Measurements from ENCODE around the gene CNPY4.

The CNPY4 gene

DNA sequence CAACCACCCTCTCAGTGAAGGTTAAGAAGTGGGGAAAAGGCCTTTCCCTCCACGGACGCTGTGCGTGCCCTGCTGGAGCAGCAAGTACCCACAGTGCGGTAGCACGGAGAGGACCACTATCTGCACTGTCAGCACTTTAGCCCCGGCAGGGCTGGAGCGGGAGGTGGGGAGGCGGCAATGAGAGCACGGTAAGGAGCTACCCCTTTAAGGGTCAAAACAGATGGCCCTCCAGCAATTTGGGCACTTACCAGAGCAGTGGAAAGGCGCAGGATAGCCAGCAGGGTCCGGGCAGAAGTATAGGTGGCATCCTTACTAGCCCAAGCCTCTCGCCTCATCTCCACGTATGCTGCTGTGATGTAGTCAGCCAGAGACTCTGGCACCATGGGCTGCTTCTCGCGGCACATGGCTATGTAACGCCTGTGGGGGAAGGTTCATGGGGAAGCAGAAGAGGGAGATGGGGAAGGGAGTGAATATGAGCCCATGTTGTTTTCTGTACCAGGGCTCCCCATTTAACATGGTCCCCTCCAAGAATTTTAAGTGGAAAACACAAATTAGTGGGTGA lies 25.4 kb upstream of the CNPY4 start:
- TF ChIP-seq, protein P1, sequence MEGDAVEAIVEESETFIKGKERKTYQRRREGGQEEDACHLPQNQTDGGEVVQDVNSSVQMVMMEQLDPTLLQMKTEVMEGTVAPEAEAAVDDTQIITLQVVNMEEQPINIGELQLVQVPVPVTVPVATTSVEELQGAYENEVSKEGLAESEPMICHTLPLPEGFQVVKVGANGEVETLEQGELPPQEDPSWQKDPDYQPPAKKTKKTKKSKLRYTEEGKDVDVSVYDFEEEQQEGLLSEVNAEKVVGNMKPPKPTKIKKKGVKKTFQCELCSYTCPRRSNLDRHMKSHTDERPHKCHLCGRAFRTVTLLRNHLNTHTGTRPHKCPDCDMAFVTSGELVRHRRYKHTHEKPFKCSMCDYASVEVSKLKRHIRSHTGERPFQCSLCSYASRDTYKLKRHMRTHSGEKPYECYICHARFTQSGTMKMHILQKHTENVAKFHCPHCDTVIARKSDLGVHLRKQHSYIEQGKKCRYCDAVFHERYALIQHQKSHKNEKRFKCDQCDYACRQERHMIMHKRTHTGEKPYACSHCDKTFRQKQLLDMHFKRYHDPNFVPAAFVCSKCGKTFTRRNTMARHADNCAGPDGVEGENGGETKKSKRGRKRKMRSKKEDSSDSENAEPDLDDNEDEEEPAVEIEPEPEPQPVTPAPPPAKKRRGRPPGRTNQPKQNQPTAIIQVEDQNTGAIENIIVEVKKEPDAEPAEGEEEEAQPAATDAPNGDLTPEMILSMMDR (IDR thresholded peaks at IDR 0.05), result no peak

DNA sequence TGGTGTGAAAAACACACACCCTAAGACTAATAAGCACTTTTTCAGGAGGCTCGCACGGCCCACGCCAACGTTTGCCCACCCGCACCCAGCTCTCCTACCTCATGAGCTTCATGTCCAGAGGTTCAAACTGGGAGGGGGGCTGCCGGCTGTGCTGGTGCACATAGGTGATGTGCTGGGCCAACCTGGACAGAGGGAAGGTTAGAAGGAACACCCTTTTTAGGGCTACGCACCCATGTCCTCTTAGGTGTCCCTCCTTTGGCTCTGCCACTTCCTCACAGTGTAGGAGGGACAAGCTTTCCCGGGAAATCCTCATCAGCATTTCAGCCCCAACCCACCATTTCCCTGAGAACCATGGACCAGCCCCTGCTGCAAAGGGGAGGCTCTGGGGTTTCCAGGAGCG lies 24.1 kb upstream of the CNPY4 start:
- TF ChIP-seq, protein P1 (IDR thresholded peaks at IDR 0.05), result no peak

DNA sequence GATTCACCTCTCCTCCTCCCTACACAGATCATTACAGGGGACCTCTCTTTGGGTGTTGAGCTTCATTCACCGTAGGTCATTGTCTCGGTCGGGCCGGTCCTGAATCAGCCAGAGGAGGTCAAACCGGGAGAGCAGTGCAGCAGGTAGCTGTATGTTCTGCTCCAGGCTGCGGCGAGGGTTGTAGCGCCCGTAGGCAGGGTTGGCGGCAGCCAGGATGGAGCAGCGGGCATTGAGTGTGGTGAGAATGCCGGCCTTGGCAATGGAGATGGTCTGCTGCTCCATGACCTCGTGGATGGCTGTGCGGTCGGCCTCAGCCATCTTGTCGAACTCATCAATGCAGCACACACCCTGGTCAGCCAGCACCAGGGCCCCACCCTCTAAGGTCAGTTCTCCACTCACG lies 23.7 kb upstream of the CNPY4 start:
- TF ChIP-seq, protein P1 (IDR thresholded peaks at IDR 0.05), result no peak

DNA sequence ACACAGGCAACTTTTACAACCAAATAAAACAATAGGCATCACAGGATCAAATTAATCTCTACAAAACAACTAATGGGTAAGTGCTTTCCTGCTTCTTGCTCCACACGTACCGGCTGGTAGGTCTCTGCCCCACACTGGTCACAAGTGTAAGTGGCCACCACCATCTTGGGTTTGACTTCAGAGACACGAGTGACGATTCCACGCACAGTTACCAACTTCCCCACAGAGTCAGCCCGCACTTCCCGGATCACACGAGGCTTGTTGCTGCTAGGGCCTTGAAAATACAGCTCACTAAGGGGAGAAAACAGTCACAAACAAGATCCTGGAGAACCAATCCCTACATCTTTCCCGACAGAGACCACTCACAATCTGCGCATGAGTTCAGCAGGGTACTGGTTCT lies 20.5 kb upstream of the CNPY4 start:
- TF ChIP-seq, protein P1 (IDR thresholded peaks at IDR 0.05), result no peak

DNA sequence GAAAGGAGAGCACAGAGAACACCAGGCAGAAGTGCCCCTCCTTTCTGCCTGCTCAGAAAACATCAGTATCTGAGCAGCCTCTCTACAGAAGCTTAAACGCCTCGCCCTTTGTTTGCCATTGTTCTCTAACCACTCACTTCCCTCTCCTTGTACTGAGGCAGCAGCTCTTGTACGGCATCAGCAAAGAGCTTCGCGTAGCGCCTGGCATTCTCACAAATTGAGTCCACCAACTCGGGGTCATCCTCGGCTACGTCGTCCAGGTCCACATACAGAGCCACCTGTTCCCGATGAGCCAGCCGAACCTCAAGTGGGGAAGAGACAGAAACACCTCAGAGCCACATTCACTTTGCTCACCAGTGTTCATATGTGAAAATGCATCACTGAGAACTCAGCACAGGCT lies 20.0 kb upstream of the CNPY4 start:
- TF ChIP-seq, protein P1 (IDR thresholded peaks at IDR 0.05), result no peak

DNA sequence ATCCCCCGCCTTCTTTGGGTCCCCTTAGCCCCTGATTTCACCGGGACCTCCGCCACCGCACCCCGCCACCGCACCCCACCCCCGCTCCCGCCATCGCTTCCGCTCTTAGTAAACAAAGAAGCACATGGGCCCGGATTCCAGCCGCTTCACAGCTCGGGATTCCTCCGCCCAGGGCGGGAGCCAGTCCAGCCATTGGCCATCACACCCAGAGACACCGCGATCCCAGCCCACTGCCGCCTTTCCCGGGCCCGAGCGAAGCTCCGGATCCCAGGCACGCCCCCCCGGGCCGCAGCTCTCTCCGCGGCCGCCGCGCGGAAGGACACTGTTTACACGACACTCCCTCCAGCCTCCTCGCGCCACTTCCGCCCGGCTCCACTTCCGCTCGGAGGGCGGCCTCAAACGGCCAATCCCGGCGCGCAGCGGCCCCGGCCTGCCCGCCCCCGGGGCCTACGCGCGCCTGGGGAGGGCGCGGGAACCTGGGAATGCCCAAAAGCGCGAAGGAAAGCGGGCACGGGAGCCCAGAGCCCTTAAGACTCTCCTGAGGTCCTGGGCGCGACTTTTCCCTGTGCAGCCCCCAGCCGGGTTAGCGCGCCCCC lies 18.9 kb upstream of the CNPY4 start:
- TF ChIP-seq, protein P1 (IDR thresholded peaks at IDR 0.05), result no peak

DNA sequence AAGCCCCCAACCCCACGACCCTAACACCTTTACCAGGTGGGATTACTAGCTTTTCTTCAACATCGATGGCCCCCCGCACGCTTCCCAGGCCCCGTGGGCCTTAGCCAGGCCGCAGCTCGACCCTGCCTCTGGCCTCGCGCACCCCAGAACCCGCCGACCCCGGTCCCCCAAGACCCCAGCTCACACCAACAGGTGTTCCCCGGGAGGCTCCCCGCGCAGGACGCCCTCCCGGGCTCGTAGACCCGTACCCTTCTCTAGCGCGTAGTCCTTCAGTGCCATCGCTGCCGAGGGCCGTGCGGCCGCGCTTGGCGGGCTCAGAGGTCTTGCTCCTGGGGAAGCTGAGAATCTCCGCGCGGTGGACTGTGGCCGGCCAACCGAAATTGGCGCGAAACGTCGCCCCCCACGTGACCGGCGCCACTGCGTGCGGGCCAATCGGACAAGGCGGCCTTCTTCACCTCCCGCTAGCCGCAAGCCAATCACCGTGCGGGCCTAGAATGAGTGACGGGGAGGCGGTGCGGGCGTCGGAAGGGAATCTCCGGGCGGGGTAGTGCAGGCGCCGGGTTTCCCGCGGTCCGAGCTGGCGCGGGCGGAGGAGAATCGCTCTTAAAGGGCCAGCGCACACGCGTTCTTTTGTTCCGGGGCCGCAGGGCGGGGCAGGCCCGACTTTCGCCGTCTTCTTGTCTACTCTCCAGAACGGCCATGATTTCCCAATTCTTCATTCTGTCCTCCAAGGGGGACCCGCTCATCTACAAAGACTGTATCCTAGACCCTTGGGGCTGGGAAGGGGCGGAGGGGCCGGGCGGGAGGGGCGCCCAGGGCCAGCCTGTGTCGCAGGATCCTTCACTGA lies 18.2 kb upstream of the CNPY4 start, which contains the start of the genes AP4M1 and MCM7:
Gene AP4M1 (plus strand): TSS at position 628 of the 847 bp plus-strand sequence. CDS start 72 bp downstream, at position 700.
Gene MCM7 (minus strand): TSS at position 382 of the 847 bp plus-strand sequence. CDS start 103 bp downstream, at position 279.
- TF ChIP-seq, protein P1 (IDR thresholded peaks at IDR 0.05), result no peak

Measured in LNCAP (cell line).